H9 (cell line): ENCODE measurements around the gene ENOX1. TPM values are rescaled to one million over a fixed set of nuclear protein-coding genes. Genes with fewer than 3 reads are reported as not detected.

Experiments
- DNase-seq: peaks from one replicate; pipeline ENCODE4 v3.0.0-alpha.2; 2017
- H2AFZ ChIP-seq: one replicate; pipeline ENCODE4 v1.6.1; 2013; ENCODE audit warnings: mild to moderate bottlenecking, low read length, control low read depth, moderate library complexity
- H2AK5ac ChIP-seq: 2 replicates; pipeline ENCODE4 v1.6.1; 2013; ENCODE audit warnings: low read length, control low read depth, mixed read lengths; ENCODE audit not compliant: insufficient read length
- H2BK120ac ChIP-seq: one replicate; pipeline ENCODE4 v1.6.1; 2013; ENCODE audit warnings: low read depth, mild to moderate bottlenecking, low read length, control low read depth, inconsistent platforms; ENCODE audit not compliant: poor library complexity, severe bottlenecking
- H2BK12ac ChIP-seq: 2 replicates; pipeline ENCODE4 v1.6.1; 2013; ENCODE audit warnings: low read length, control low read depth, mixed read lengths, low read depth; ENCODE audit not compliant: insufficient read length
- H2BK15ac ChIP-seq: 2 replicates; pipeline ENCODE4 v1.6.1; 2013; ENCODE audit warnings: low read depth, low read length, control low read depth
- H2BK20ac ChIP-seq: one replicate; pipeline ENCODE4 v1.6.1; 2013; ENCODE audit warnings: low read depth, mild to moderate bottlenecking, low read length, control low read depth, inconsistent platforms; ENCODE audit not compliant: poor library complexity, severe bottlenecking
- H2BK5ac ChIP-seq: 2 replicates; pipeline ENCODE4 v1.6.1; 2013; ENCODE audit warnings: low read length, control low read depth, mixed read lengths; ENCODE audit not compliant: insufficient read length
- H3K14ac ChIP-seq: 2 replicates; pipeline ENCODE4 v1.6.1; 2013; ENCODE audit warnings: low read length, control low read depth; ENCODE audit not compliant: insufficient read depth
- H3K18ac ChIP-seq: 2 replicates; pipeline ENCODE4 v1.6.1; 2013; ENCODE audit warnings: low read depth, mild to moderate bottlenecking, mixed read lengths, low read length, control low read depth; ENCODE audit not compliant: insufficient read length
- H3K23ac ChIP-seq: 2 replicates; pipeline ENCODE4 v1.6.1; 2013; ENCODE audit warnings: low read length, control low read depth, mixed read lengths, low read depth; ENCODE audit not compliant: insufficient read length
- H3K23me2 ChIP-seq: 2 replicates; pipeline ENCODE4 v1.6.1; 2013; ENCODE audit warnings: low read depth, mild to moderate bottlenecking, mixed read lengths, low read length, control low read depth; ENCODE audit not compliant: insufficient read length, poor library complexity, severe bottlenecking
- H3K27ac ChIP-seq: 2 replicates; pipeline ENCODE4 v1.5.1; 2013; ENCODE audit warnings: low read length, control low read depth, mixed read lengths, low read depth; ENCODE audit not compliant: insufficient read length
- H3K27me3 ChIP-seq: 2 replicates; pipeline ENCODE4 v1.6.1; 2013; ENCODE audit warnings: low read length, control low read depth, inconsistent platforms; ENCODE audit not compliant: insufficient read depth
- H3K4ac ChIP-seq: 2 replicates; pipeline ENCODE4 v1.6.1; 2013; ENCODE audit warnings: low read depth, mild to moderate bottlenecking, control low read depth, inconsistent platforms, low read length, moderate library complexity
- H3K4me1 ChIP-seq: 2 replicates; pipeline ENCODE4 v1.6.1; 2013; ENCODE audit warnings: low read length, control low read depth, inconsistent platforms; ENCODE audit not compliant: insufficient read depth
- H3K4me2 ChIP-seq: 2 replicates; pipeline ENCODE4 v1.6.1; 2013; ENCODE audit warnings: low read length, control low read depth, mixed read lengths; ENCODE audit not compliant: insufficient read length, insufficient read depth
- H3K56ac ChIP-seq: 2 replicates; pipeline ENCODE4 v1.6.1; 2013; ENCODE audit warnings: low read depth, mild to moderate bottlenecking, mixed read lengths, low read length, control low read depth; ENCODE audit not compliant: insufficient read length
- H3K79me1 ChIP-seq: 2 replicates; pipeline ENCODE4 v1.6.1; 2013; ENCODE audit warnings: low read depth, mild to moderate bottlenecking, moderate library complexity, low read length, control low read depth, inconsistent platforms; ENCODE audit not compliant: insufficient read depth, poor library complexity, severe bottlenecking
- H3K79me2 ChIP-seq: 2 replicates; pipeline ENCODE4 v1.6.1; 2013; ENCODE audit warnings: low read length, control low read depth, inconsistent platforms; ENCODE audit not compliant: insufficient read depth
- H3K9ac ChIP-seq: 2 replicates; pipeline ENCODE4 v1.6.1; 2013; ENCODE audit warnings: low read length, control low read depth, mixed read lengths; ENCODE audit not compliant: insufficient read length; ENCODE audit errors: extremely low read depth
- H3K9me3 ChIP-seq: one replicate; pipeline ENCODE4 v1.6.1; 2013; ENCODE audit warnings: low read depth, low read length, inconsistent platforms; ENCODE audit not compliant: control insufficient read depth
- H3T11ph ChIP-seq: one replicate; pipeline ENCODE4 v1.6.1; 2013; ENCODE audit warnings: mild to moderate bottlenecking, low read length, control low read depth, inconsistent platforms
- H4K20me1 ChIP-seq: one replicate; pipeline ENCODE4 v1.6.1; 2013; ENCODE audit not compliant: control insufficient read depth, insufficient read length, insufficient read depth
- H4K5ac ChIP-seq: 2 replicates; pipeline ENCODE4 v1.6.1; 2013; ENCODE audit warnings: low read depth, mild to moderate bottlenecking, mixed read lengths, low read length, control low read depth; ENCODE audit not compliant: insufficient read length
- H4K8ac ChIP-seq: replicated peaks from 2 replicates; pipeline ENCODE4 v1.6.1; 2013; ENCODE audit warnings: low read length, control low read depth, mixed read lengths, low read depth; ENCODE audit not compliant: insufficient read length
- H4K91ac ChIP-seq: 2 replicates; pipeline ENCODE4 v1.6.1; 2013; ENCODE audit warnings: low read depth, mild to moderate bottlenecking, moderate library complexity, mixed read lengths, low read length, control low read depth; ENCODE audit not compliant: insufficient read length
- H3K27ac Mint-ChIP-seq, 3 experiments: 2 replicates in 2 of 3; 3 replicates in 1 of 3; pipeline ENCODE4 v1.8.0; 2020 to 2021; ENCODE audit warnings: mixed read lengths in 3 of 3, mild to moderate bottlenecking in 1 of 3, moderate library complexity in 1 of 3
- H3K27me3 Mint-ChIP-seq: 2 replicates; pipeline ENCODE4 v1.8.0; 2021; ENCODE audit warnings: low read depth, mild to moderate bottlenecking, moderate library complexity, mixed read lengths
- H3K36me3 Mint-ChIP-seq, 3 experiments: 2 replicates in 2 of 3; 3 replicates in 1 of 3; pipeline ENCODE4 v1.8.0; 2020 to 2021; ENCODE audit warnings: low read depth in 3 of 3, mixed read lengths in 3 of 3; ENCODE audit not compliant: insufficient read depth in 1 of 3
- H3K4me1 Mint-ChIP-seq, 2 experiments: 2 replicates each; pipeline ENCODE4 v1.8.0; 2020; ENCODE audit warnings: mixed read lengths in 2 of 2
- H3K4me3 Mint-ChIP-seq, 2 experiments: 2 replicates in 1 of 2; 3 replicates in 1 of 2; pipeline ENCODE4 v1.8.0; 2020 to 2021; ENCODE audit warnings: mild to moderate bottlenecking in 2 of 2, mixed read lengths in 2 of 2, moderate library complexity in 1 of 2
- H3K9me3 Mint-ChIP-seq, 2 experiments: 2 replicates in 1 of 2; 3 replicates in 1 of 2; pipeline ENCODE4 v1.8.0; 2020; ENCODE audit warnings: mild to moderate bottlenecking in 2 of 2, mixed read lengths in 2 of 2, moderate library complexity in 1 of 2
- WGBS: extraction: QIAGEN DNeasy Blood & Tissue Kit; methylation state at CpG from one replicate; pipeline ENCODE4 v1.1.7; 2013; ENCODE audit warnings: missing lambda C conversion rate, low lambda C conversion rate, mixed read lengths; ENCODE audit not compliant: insufficient read length; ENCODE audit errors: extremely low coverage; 5-methylcytosine and 5-hydroxymethylcytosine counted together
- total RNA-seq: library from RNA; stranded (reverse); gene quantifications from 2 replicates; pipeline ENCODE4 v1.2.1, GENCODE V29; 2021
- TF ChIP-seq, protein P1 (sequence below): fragments of 200-600 bp; sonication (generic); conservative IDR thresholded peaks from 3 replicates; pipeline ENCODE4 v1.8.0; 2021; ENCODE audit warnings: antibody characterized with exemption, mild to moderate bottlenecking

ENOX1 gene
- total RNA-seq, 1 experiment from 2014 or later = 0.24 TPM

DNA sequence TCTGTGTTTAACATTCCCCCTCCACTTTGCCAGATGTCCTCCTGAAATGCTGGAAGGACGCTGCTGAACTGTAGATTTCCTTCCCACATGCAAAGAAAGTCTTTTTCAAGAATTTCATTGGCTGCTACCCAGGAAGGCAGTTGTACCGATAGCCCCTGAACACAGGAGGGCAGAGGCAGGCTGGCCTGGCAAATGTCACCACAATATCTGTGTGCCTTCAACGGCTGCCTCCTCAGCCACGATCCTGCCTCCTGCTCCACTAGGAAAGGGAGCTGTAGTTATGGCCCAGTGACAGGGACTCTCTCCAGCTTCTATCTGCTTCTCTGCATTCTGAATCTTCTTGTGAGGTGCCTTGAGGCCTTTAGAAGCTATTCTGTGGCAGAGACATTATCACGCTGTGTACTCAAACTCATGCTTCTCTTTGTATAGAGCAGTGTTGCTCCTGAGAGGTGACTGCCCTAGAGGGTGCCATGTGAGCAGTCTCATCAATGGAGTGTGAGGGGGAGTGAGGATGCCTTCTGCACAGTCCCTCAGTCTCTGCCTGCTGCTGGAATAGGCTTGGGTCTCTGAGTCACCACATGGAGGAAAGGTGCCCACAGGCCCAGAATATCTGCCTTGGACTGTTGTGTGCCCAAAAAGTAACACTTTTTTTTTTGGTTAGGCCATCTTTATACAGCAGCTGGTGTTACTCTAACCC, 483.6 kb downstream of the ENOX1 start:
- H3K4me1 Mint-ChIP-seq = peaks cover 31 to 43% of the 10 kb centered on the region in 2 experiments
- no peak overlapping the region for H3K4ac ChIP-seq
- H3K27ac ChIP-seq = no peak overlapping the region
- H3K4me3 Mint-ChIP-seq = no peak overlapping the region
- no peak overlapping the region for H3K18ac ChIP-seq
- H3T11ph ChIP-seq = no peak overlapping the region
- DNase-seq = peak; percentile 73
- no peaks in the 10 kb centered on the region for H3K36me3 Mint-ChIP-seq
- no peaks in the 10 kb centered on the region for H3K23me2 ChIP-seq
- H3K56ac ChIP-seq = no peak overlapping the region
- no peaks in the 10 kb centered on the region for H3K79me2 ChIP-seq
- H2BK120ac ChIP-seq = no peak overlapping the region
- no peak overlapping the region for H2BK20ac ChIP-seq
- WGBS = no CpG with 5 or more reads among the region's 5 CpGs
- H3K14ac ChIP-seq = no peak overlapping the region
- no peak overlapping the region for H4K5ac ChIP-seq
- H2BK5ac ChIP-seq = no peak overlapping the region
- no peak overlapping the region for H3K27ac Mint-ChIP-seq
- H2BK15ac ChIP-seq = no peak overlapping the region
- H4K8ac ChIP-seq = no peak overlapping the region
- no peaks in the 10 kb centered on the region for H3K27me3 ChIP-seq
- no peak overlapping the region for H3K4me2 ChIP-seq
- H3K9me3 ChIP-seq = no peaks in the 10 kb centered on the region
- no peaks in the 10 kb centered on the region; the same call in 1 of the 2 replicates for H3K4me1 ChIP-seq
- no peaks in the 10 kb centered on the region for H3K27me3 Mint-ChIP-seq
- no peak overlapping the region for H3K9ac ChIP-seq
- H2AK5ac ChIP-seq = no peak overlapping the region
- no peak overlapping the region for H2BK12ac ChIP-seq
- no peak overlapping the region for H3K23ac ChIP-seq
- no peaks in the 10 kb centered on the region for H3K79me1 ChIP-seq
- H4K20me1 ChIP-seq = no peaks in the 10 kb centered on the region
- no peaks in the 10 kb centered on the region for H3K9me3 Mint-ChIP-seq
- H4K91ac ChIP-seq = no peak overlapping the region
- TF ChIP-seq, protein P1, sequence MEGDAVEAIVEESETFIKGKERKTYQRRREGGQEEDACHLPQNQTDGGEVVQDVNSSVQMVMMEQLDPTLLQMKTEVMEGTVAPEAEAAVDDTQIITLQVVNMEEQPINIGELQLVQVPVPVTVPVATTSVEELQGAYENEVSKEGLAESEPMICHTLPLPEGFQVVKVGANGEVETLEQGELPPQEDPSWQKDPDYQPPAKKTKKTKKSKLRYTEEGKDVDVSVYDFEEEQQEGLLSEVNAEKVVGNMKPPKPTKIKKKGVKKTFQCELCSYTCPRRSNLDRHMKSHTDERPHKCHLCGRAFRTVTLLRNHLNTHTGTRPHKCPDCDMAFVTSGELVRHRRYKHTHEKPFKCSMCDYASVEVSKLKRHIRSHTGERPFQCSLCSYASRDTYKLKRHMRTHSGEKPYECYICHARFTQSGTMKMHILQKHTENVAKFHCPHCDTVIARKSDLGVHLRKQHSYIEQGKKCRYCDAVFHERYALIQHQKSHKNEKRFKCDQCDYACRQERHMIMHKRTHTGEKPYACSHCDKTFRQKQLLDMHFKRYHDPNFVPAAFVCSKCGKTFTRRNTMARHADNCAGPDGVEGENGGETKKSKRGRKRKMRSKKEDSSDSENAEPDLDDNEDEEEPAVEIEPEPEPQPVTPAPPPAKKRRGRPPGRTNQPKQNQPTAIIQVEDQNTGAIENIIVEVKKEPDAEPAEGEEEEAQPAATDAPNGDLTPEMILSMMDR = peak; percentile 77
- no peak overlapping the region for H2AFZ ChIP-seq
